Upper lobe of left lung (tissue), 6 donors: Measurements from ENCODE around the gene ZNF407. TPM values are rescaled to one million over a fixed set of nuclear protein-coding genes. Genes with fewer than 3 reads are reported as not detected.

Experiments
- ATAC-seq, 2 donors: fragments of 200-7000 bp; cut with Tn5 transposase; one replicate each; pipeline ENCODE4 v1.9.1; 2022; ENCODE audit warnings: mild to moderate bottlenecking in 2 of 2, moderate library complexity in 2 of 2; ENCODE audit not compliant: low FRiP score in 2 of 2
- DNase-seq, 2 donors: peaks; one replicate each; pipeline ENCODE4 v3.0.0-alpha.2; 2019 to 2020
- H3K27ac ChIP-seq, 4 donors: fragments of 200-600 bp; sonication (generic); one replicate each; pipeline ENCODE4 v1.5.1; 2016 to 2019
- H3K27me3 ChIP-seq, 4 donors: fragments of 200-600 bp; sonication (generic); one replicate each; pipeline ENCODE4 v1.5.1; 2017 to 2019
- H3K36me3 ChIP-seq, 4 donors: fragments of 200-600 bp; sonication (generic); one replicate each; pipeline ENCODE4 v1.5.1; 2016 to 2019
- H3K4me1 ChIP-seq, 4 donors: fragments of 200-600 bp; sonication (generic); one replicate each; pipeline ENCODE4 v1.5.1; 2018 to 2019
- H3K4me3 ChIP-seq, 4 donors: fragments of 200-600 bp; sonication (generic); one replicate each; pipeline ENCODE4 v1.5.1; 2017 to 2019; ENCODE audit warnings: mild to moderate bottlenecking in 2 of 4, moderate library complexity in 1 of 4
- H3K9me3 ChIP-seq, 4 donors: fragments of 200-600 bp; sonication (generic); one replicate each; pipeline ENCODE4 v1.5.1; 2018 to 2019
- CTCF ChIP-seq, 6 experiments: fragments of 450-650 bp in 4 of 6; fragments of 200-600 bp in 2 of 6; sonication (generic) in 2 of 6; IDR thresholded peaks; one replicate each; pipeline ENCODE4 v1.5.1; 2016 to 2019; ENCODE audit warnings: antibody characterized with exemption in 6 of 6
- EP300 ChIP-seq, 4 donors: sonication (generic); formaldehyde crosslinking; IDR thresholded peaks; one replicate each; pipeline ENCODE4 v1.5.1; 2017; ENCODE audit warnings: antibody characterized with exemption in 4 of 4, control low read depth in 2 of 4
- POLR2A ChIP-seq, 4 donors: fragments of 450-650 bp; IDR thresholded peaks; one replicate each; pipeline ENCODE4 v1.5.1; 2016 to 2017; ENCODE audit warnings: antibody characterized with exemption in 4 of 4, mild to moderate bottlenecking in 2 of 4
- POLR2AphosphoS5 ChIP-seq, 2 donors: sonication (generic); formaldehyde crosslinking; IDR thresholded peaks; one replicate each; pipeline ENCODE4 v1.5.1; 2017; ENCODE audit warnings: antibody characterized with exemption in 2 of 2
- WGBS, 2 donors: methylation state at CpG; one replicate each; pipeline ENCODE4 v1.1.5; 2017 to 2018; 5-methylcytosine and 5-hydroxymethylcytosine counted together
- total RNA-seq, 6 donors: library from RNA; depleted of rRNA in 4 of 6; stranded (reverse); fragments of >200 nt in 4 of 6; gene quantifications; one replicate each; pipeline versions ENCODE4 v1.1.0 to v1.2.1, GENCODE V29; 2016 to 2021
- donor health status: DM: no; HTN: no; CAD: no; lungs with moderate emphysema.
- donor health status: DM: no; HTN: yes; CAD: no; lungs with severe emphysema.

ZNF407 gene
- total RNA-seq, 6 donors from 2014 or later = 12.2 to 77.5 (median 17.1) TPM

- 98% methylated on average over 19 to 21 of the region's 21 CpGs for WGBS, 2 donors
- Histone ChIP-seq H3K36me3 (peaks cover 0 to 17% (median 15%) of the 10 kb centered on the region in 4 donors), H3K27me3 (no peaks in the 10 kb centered on the region), H3K4me1 (no peaks in the 10 kb centered on the region), H3K9me3 (no peaks in the 10 kb centered on the region), H3K27ac (no peak overlapping the region), H3K4me3 (no peak overlapping the region)
- DNase-seq = no peak
- no peak for TF ChIP-seq POLR2AphosphoS5 (IDR thresholded peaks at IDR 0.05)
- no peak for TF ChIP-seq CTCF (IDR thresholded peaks at IDR 0.05)
- no peak for TF ChIP-seq POLR2A (IDR thresholded peaks at IDR 0.05)
- no peak for TF ChIP-seq EP300 (IDR thresholded peaks at IDR 0.05)
- ATAC-seq = no peak
These were observed 462.5 kb downstream of the ZNF407 start for GRCh38 chr18:75060185-75060584.

GRCh38 chr18:75062297-75062886 is 464.7 kb downstream of the ZNF407 start:
- Histone ChIP-seq H3K4me1 (no peaks in the 10 kb centered on the region), H3K36me3 (peaks cover 0 to 17% (median 15%) of the 10 kb centered on the region in 4 donors), H3K27me3 (no peaks in the 10 kb centered on the region), H3K4me3 (no peak overlapping the region), H3K27ac (no peak overlapping the region), H3K9me3 (no peaks in the 10 kb centered on the region)
- no peak for TF ChIP-seq POLR2AphosphoS5 (IDR thresholded peaks at IDR 0.05)
- no peak for TF ChIP-seq EP300 (IDR thresholded peaks at IDR 0.05)
- no peak for TF ChIP-seq CTCF (IDR thresholded peaks at IDR 0.05)
- no peak for TF ChIP-seq POLR2A (IDR thresholded peaks at IDR 0.05)
- DNase-seq (no peak), ATAC-seq (no peak)
- 92 to 94% methylated on average over 16 of the region's 16 CpGs for WGBS, 2 donors

- TF ChIP-seq EP300 (IDR thresholded peaks at IDR 0.05) = no peak
- no peak for TF ChIP-seq POLR2AphosphoS5 (IDR thresholded peaks at IDR 0.05)
- TF ChIP-seq POLR2A (IDR thresholded peaks at IDR 0.05) = no peak
- TF ChIP-seq CTCF (IDR thresholded peaks at IDR 0.05) = no peak
- H3K27ac ChIP-seq = no peak overlapping the region
- WGBS, 2 donors = 96 to 97% methylated on average over 7 to 25 of the region's 27 CpGs
- DNase-seq = peak in 1 of 2 donors; percentile 79
- no peaks in the 10 kb centered on the region for H3K27me3 ChIP-seq
- no peak for ATAC-seq
- H3K9me3 ChIP-seq = no peaks in the 10 kb centered on the region
- no peaks in the 10 kb centered on the region for H3K4me1 ChIP-seq
- no peak overlapping the region for H3K4me3 ChIP-seq
- H3K36me3 ChIP-seq = peaks cover 0 to 17% (median 15%) of the 10 kb centered on the region in 4 donors
These were observed 465.5 kb downstream of the ZNF407 start for GRCh38 chr18:75063196-75063595.

GRCh38 chr18:75063615-75064512 is 466.2 kb downstream of the ZNF407 start:
- Histone ChIP-seq H3K27ac (no peak overlapping the region), H3K4me3 (no peak overlapping the region), H3K36me3 (peaks cover 0 to 17% (median 15%) of the 10 kb centered on the region in 4 donors), H3K4me1 (no peaks in the 10 kb centered on the region), H3K9me3 (no peaks in the 10 kb centered on the region), H3K27me3 (no peaks in the 10 kb centered on the region)
- no peak for TF ChIP-seq POLR2A (IDR thresholded peaks at IDR 0.05)
- TF ChIP-seq POLR2AphosphoS5 (IDR thresholded peaks at IDR 0.05) = no peak
- no peak for TF ChIP-seq CTCF (IDR thresholded peaks at IDR 0.05)
- no peak for TF ChIP-seq EP300 (IDR thresholded peaks at IDR 0.05)
- WGBS, 2 donors = 96 to 99% methylated on average over 10 to 52 of the region's 53 CpGs
- DNase-seq (peak in 1 of 2 donors; percentile 79), ATAC-seq (peak; percentile 4 to 51)
